ENCODE measurements around the gene TTC32. TPM values are rescaled to one million over a fixed set of nuclear protein-coding genes. Genes with fewer than 3 reads are reported as not detected.
"Not testable (repeated sequence)": the region's sequence is repeated elsewhere in the genome, so short reads cannot be mapped to it uniquely, and the experiment has no call there.

TTC32 gene
- total and polyA plus RNA-seq, 5 donors: 5.3 to 8.7 (median 7.5) TPM

DNA sequence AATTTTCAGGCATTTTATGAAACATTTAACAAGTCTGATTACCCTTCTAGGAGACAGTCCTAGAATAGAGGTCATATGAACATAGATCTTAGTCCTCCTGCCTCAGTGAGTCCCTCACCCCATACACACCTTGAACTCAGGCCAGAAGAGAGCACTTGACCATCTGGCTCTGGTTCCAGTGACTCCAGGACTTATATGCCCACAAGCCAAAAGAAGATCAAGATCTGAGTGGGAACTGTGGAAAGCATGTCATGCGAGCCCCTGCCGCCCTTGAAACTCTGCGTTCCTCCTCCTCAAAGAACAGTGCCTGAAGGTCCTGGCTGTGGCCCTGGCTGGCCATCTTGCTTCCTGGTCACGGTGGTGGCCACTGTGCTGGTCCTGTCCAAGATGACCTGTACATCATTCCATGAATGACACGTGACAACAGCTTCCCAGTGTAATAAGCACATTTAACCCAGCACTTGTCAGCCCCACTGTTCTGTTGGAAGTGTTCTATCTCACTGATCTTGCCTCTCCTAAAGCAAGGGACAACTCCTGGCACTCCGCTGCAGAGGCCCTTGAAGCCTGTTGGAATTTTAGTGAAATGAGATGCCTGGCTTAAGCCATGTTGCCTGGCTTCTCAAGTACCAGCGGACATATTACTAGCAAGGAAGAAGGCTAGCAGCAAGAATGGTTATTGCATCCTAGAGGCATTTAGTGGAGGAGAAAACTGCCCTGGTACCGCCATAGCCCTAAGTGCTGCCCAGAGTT, 17.6 kb downstream of the TTC32 start:
- no peak for ATAC-seq

DNA sequence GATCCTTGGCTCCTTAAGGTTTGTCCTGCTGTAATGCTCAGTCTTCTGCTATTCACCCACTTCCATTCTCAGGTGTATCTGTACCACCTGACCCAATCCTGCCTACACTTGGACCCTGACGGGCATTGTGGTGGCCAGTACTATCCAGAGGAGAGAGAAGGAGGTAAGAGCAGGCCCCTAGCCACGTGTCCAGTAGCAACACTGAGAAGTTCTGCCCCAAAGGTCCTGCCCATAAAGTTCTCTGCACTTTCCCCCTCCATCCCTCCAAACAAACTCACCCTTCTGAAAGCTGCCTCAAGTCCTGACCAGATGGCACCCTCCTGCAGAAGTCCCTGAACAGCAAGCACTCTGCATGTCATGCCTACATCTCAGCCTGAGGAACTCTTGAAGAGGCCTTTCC, 18.3 kb downstream of the TTC32 start:
- no peak for DNase-seq
- no peak overlapping the region for H3K4me3 ChIP-seq (ENCODE audit: low read length)
- H3K4me1 ChIP-seq (ENCODE audit: control insufficient read depth, insufficient read depth, low read length): no peaks in the 10 kb centered on the region
- H3K27me3 ChIP-seq (ENCODE audit: control insufficient read depth, insufficient read depth): no peaks in the 10 kb centered on the region
- no peak overlapping the region for H3K27ac ChIP-seq (ENCODE audit: low read length)
- 37% methylated on average over 2 of the region's 2 CpGs for WGBS
- no peaks in the 10 kb centered on the region for H3K9me3 ChIP-seq (ENCODE audit: control insufficient read depth, low read length)
- ATAC-seq: no peak
- intact Hi-C loops (cut with DNase I): no loop called here

More for the DNA sequence above, 17.6 kb downstream of the TTC32 start:
- Histone ChIP-seq H3K9me3 (ENCODE audit: control insufficient read depth, low read length) (no peaks in the 10 kb centered on the region), H3K4me1 (ENCODE audit: control insufficient read depth, insufficient read depth, low read length) (no peaks in the 10 kb centered on the region), H3K27me3 (ENCODE audit: control insufficient read depth, insufficient read depth) (no peaks in the 10 kb centered on the region), H3K27ac (ENCODE audit: low read length) (no peak overlapping the region), H3K4me3 (ENCODE audit: low read length) (no peak overlapping the region)
- no peak for DNase-seq
- intact Hi-C loops (cut with DNase I): no loop called here
- 96% methylated on average over 8 of the region's 8 CpGs for WGBS

DNA sequence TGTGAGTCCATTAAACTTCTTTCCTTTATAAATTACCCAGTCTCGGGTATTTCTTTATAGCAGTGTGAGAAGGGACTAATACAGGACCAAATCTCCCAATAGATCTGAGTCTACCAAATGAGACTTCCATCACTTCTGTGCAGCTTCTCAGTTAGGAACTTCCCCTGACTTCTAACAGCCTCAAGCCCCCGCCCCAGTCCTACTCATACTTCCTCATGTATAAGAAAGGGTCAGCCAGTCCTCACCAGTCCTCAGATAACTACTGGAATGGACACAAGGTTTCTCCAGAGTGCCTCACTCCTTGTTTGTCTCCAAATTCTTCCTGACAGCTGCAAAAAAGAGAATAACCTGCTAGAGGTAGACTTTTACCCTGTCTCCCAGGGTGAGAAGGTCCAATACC, 19.5 kb downstream of the TTC32 start:
- no peak for DNase-seq
- no peak for ATAC-seq
- Histone ChIP-seq H3K27ac (ENCODE audit: low read length) (no peak overlapping the region), H3K4me1 (ENCODE audit: control insufficient read depth, insufficient read depth, low read length) (no peaks in the 10 kb centered on the region), H3K9me3 (ENCODE audit: control insufficient read depth, low read length) (no peaks in the 10 kb centered on the region), H3K27me3 (ENCODE audit: control insufficient read depth, insufficient read depth) (no peaks in the 10 kb centered on the region), H3K4me3 (ENCODE audit: low read length) (no peak overlapping the region)
- 92% methylated on average over 2 of the region's 2 CpGs for WGBS
- intact Hi-C loops (cut with DNase I): no loop called here

DNA sequence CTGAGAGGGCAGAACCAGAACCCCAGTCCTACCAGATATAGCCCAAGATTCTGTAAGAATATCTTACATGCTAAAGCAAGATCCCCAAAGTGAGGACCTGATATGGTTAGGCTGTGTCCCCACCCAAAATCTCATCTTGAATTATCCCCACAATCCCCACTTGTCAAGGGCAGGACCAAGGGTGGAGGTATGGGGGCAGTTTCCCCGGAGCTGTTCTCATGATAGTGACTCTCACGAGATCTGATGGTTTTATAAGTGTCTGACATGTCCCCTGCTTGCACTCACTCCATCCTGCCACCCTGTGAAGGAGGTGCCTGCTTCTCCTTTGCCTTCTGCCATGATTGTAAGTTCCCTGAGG, 19.9 kb downstream of the TTC32 start:
- no peak for ATAC-seq
- Histone ChIP-seq H3K27ac (ENCODE audit: low read length) (no peak overlapping the region), H3K4me1 (ENCODE audit: control insufficient read depth, insufficient read depth, low read length) (no peaks in the 10 kb centered on the region), H3K9me3 (ENCODE audit: control insufficient read depth, low read length) (no peaks in the 10 kb centered on the region), H3K27me3 (ENCODE audit: control insufficient read depth, insufficient read depth) (no peaks in the 10 kb centered on the region), H3K4me3 (ENCODE audit: low read length) (no peak overlapping the region)
- no peak for DNase-seq
- intact Hi-C loops (cut with DNase I): no loop called here
- WGBS: 42% methylated on average over 2 of the region's 2 CpGs

DNA sequence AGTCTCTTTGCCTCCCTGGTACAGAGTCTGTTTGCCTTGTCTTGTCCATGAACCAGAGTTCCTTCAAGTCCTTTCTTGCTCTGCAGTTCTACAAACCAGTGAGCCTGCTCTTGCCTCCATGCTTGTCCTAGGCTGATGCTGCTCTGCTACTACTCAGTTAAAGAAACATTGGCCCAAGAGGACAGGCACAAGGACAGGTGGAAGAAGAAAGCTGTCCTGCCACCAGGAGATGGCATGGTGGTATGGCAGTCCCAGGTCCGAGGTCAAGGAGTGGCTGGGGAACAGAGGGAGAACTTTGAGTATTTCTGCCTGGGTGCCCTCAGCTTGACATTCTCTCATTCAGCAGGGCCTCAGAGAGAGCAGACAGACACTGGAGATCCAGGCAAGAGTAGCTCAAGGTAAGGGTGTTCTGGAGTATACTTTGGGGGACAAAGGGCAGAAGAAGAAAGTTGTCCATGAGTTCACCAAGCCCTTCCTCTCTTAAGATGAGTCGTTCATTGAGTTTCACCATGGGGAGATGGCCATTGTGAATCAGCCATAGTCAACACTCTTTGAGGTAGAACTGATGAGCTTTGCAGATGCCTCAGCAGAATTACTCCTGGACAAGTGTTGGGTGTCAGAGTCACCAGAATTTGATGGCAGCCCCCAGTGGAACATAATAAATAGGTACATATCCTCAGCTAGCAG, 20.4 kb downstream of the TTC32 start:
- H3K27me3 ChIP-seq (ENCODE audit: control insufficient read depth, insufficient read depth): no peaks in the 10 kb centered on the region
- intact Hi-C loops (cut with DNase I): no loop called here
- no peak for DNase-seq
- H3K4me3 ChIP-seq (ENCODE audit: low read length): no peak overlapping the region
- no peaks in the 10 kb centered on the region for H3K9me3 ChIP-seq (ENCODE audit: control insufficient read depth, low read length)
- H3K27ac ChIP-seq (ENCODE audit: low read length): no peak overlapping the region
- 91% methylated on average over 2 of the region's 2 CpGs for WGBS
- no peak for ATAC-seq
- H3K4me1 ChIP-seq (ENCODE audit: control insufficient read depth, insufficient read depth, low read length): no peaks in the 10 kb centered on the region

DNA sequence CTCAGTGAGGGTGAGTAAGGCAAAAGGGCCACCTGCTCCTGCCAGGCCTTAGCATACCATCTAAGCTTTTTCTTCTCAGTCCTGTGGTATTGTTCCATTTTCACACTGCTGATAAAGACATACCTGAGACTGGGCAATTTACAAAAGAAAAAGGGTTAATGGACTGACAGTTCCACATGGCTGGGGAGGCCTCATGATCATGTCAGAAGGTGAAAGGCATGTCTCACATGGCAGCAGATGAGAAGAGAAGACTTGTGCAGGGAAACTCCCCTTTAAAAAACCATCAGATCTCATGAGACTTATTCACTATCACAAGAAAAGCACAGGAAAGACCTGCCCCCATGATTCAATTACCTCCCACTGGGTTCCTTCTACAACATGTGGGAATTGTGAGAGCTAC, 21.6 kb downstream of the TTC32 start:
- not testable (repeated sequence) for H3K4me3 ChIP-seq (ENCODE audit: low read length)

DNA sequence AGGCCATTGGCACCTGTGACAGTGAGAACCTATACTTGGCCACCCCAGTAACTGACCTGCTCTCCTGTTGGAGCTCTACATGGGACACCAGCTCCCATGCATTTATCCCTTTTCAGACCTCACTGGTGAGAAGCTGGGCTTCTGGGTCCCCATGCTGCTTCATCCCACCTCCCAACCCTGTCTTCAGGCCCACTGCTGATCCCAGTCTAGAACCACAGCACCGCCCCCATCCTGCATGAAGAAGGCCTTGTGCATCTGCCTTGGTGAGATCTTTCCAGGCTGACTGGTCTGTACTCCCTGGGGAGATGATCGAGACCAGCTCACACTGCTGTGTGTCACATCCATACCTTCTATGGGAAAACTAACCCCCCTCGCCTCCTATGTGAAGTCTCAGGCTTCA, 22.7 kb downstream of the TTC32 start:
- no peaks in the 10 kb centered on the region for H3K27me3 ChIP-seq (ENCODE audit: control insufficient read depth, insufficient read depth)

More for the DNA sequence above, 21.6 kb downstream of the TTC32 start:
- ATAC-seq; DNase-seq; H3K4me1 ChIP-seq (ENCODE audit: control insufficient read depth, insufficient read depth, low read length); H3K27me3 ChIP-seq (ENCODE audit: control insufficient read depth, insufficient read depth); H3K9me3 ChIP-seq (ENCODE audit: control insufficient read depth, low read length); intact Hi-C loops (cut with DNase I); H3K27ac ChIP-seq (ENCODE audit: low read length): not testable (repeated sequence)

DNA sequence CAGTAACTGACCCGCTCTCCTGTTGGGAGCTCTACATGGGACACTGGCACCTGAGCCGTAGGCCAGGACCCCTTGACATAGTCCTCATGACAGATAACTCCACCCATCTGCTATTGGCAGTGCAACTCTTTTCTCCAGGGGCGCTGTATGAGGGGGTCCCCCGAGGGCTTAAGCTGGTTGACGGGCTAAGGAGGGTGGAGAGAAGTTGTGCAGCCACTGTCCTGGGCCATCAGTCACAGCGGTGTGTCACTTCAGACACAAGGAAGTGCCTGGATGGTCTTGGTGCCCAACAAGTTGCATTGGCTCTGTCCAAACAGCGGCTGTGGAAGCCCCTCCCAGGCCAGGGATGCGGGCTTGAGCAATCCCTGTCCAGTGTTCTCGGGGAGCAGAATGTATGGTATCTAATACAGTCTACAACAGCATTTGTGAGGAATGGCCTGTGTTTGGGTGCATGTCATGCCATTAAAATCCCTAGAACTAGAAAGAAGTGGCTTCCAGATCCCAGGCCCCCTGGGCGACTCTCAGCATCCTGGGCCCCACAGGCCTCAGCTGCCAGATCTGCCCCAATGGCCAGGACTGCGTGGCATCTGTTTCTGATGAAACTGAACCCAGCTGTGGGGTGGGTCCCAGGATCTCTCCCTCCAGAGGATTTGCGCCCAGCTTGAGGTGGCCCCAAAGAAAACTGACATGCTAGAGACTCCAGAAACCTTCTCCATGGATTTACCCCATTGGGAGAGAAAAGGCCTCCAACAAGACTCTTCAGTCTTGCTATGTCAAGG, 23.3 kb downstream of the TTC32 start:
- no peaks in the 10 kb centered on the region for H3K9me3 ChIP-seq (ENCODE audit: control insufficient read depth, low read length)
- no peaks in the 10 kb centered on the region for H3K4me1 ChIP-seq (ENCODE audit: control insufficient read depth, insufficient read depth, low read length)
- DNase-seq (peak in 1 of 3 donors; percentile 15), ATAC-seq (no peak)
- no peak overlapping the region for H3K4me3 ChIP-seq (ENCODE audit: low read length)
- H3K27ac ChIP-seq (ENCODE audit: low read length): no peak overlapping the region
- intact Hi-C loops (cut with DNase I): no loop called here
- 99% methylated on average over 12 of the region's 12 CpGs for WGBS
- H3K27me3 ChIP-seq (ENCODE audit: control insufficient read depth, insufficient read depth): no peaks in the 10 kb centered on the region

More for the DNA sequence above, 22.7 kb downstream of the TTC32 start:
- intact Hi-C loops (cut with DNase I): no loop called here
- no peak overlapping the region for H3K4me3 ChIP-seq (ENCODE audit: low read length)
- ATAC-seq (no peak), DNase-seq (no peak)
- no peaks in the 10 kb centered on the region for H3K4me1 ChIP-seq (ENCODE audit: control insufficient read depth, insufficient read depth, low read length)
- 79% methylated on average over 3 of the region's 3 CpGs for WGBS
- no peak overlapping the region for H3K27ac ChIP-seq (ENCODE audit: low read length)
- no peaks in the 10 kb centered on the region for H3K9me3 ChIP-seq (ENCODE audit: control insufficient read depth, low read length)

DNA sequence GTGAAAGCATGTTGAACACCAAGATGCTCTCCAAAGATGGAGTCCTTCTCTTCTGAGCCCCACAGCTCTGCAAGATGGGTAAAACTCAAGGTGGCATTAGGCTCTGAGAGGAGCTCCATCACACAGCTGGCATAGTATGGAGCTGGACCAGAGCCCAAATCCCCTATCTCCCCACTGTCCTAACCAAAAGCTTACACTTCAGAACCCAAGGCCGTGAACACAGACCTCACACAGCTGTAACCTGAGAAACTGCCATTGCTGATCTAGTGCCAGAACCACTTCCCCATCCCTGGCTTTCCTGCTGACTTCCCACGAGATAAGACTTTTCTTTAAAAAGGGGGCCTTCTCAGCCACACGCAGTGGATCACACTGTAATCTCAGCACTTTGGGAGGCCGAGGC, 25.0 kb downstream of the TTC32 start:
- Histone ChIP-seq H3K27me3 (ENCODE audit: control insufficient read depth, insufficient read depth) (no peaks in the 10 kb centered on the region), H3K4me1 (ENCODE audit: control insufficient read depth, insufficient read depth, low read length) (no peaks in the 10 kb centered on the region), H3K9me3 (ENCODE audit: control insufficient read depth, low read length) (no peaks in the 10 kb centered on the region), H3K4me3 (ENCODE audit: low read length) (no peak overlapping the region), H3K27ac (ENCODE audit: low read length) (no peak overlapping the region)
- no peak for ATAC-seq
- WGBS: 35% methylated on average over 4 of the region's 4 CpGs
- no peak for DNase-seq
- intact Hi-C loops (cut with DNase I): no loop called here

DNA sequence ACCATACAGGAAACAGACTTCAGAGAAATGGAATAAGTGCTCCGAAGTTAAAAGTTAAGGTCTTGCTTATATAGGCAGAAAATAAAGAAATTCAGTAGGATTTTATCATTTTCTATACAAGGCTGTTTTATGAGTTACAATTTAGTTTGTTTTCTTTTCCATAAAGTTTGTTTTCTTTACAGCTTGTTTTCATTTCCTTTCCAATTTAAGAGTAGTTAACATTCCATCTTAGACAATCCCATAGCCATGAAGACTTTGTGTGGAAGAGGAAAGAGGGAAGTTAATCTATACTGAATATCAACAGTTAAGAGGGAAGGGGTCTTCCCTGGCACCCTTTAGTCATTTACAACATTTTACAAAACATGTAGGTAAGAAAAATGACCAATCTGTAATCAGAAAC, 26.5 kb downstream of the TTC32 start:
- intact Hi-C loops (cut with DNase I): no loop called here
- no peak for ATAC-seq
- 62% methylated on average over 1 of the region's 1 CpG for WGBS

DNA sequence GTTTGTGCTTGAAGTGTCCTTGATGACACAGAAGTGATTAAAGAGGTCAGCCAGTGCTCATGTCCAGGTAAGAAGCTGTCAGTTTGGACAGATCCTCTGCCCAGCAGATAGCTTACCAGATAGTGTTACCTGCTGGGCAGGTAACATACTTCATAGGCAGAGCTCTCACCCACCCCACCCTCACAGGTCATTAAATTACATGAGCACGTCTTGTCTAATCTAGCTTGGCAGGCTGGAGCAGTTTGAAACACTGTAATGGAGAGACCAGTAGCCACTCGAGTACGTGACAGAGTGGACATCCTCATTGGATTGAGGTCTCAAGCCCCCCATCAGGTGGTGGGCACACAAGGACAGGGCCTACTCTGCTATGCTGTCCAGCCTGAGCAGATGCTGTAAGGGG, 27.1 kb downstream of the TTC32 start:
- 90% methylated on average over 3 of the region's 3 CpGs for WGBS
- no peak overlapping the region for H3K4me3 ChIP-seq (ENCODE audit: low read length)
- DNase-seq (no peak), ATAC-seq (no peak)
- no peak overlapping the region for H3K27ac ChIP-seq (ENCODE audit: low read length)
- H3K9me3 ChIP-seq (ENCODE audit: control insufficient read depth, low read length): no peaks in the 10 kb centered on the region
- intact Hi-C loops (cut with DNase I): no loop called here
- no peaks in the 10 kb centered on the region for H3K27me3 ChIP-seq (ENCODE audit: control insufficient read depth, insufficient read depth)
- H3K4me1 ChIP-seq (ENCODE audit: control insufficient read depth, insufficient read depth, low read length): no peaks in the 10 kb centered on the region

More for the DNA sequence above, 26.5 kb downstream of the TTC32 start:
- Histone ChIP-seq H3K27ac (ENCODE audit: low read length) (no peak overlapping the region), H3K4me3 (ENCODE audit: low read length) (no peak overlapping the region), H3K9me3 (ENCODE audit: control insufficient read depth, low read length) (no peaks in the 10 kb centered on the region), H3K4me1 (ENCODE audit: control insufficient read depth, insufficient read depth, low read length) (no peaks in the 10 kb centered on the region), H3K27me3 (ENCODE audit: control insufficient read depth, insufficient read depth) (no peaks in the 10 kb centered on the region)
- no peak for DNase-seq
